K562 (cell line): ENCODE results near the gene C20orf96. TPM values are rescaled to one million over a fixed set of nuclear protein-coding genes. Genes with fewer than 3 reads are reported as not detected.
A peak's percentile ranks its signal among the peaks of the same experiment; 100 is the strongest.

Experiments used
- ATAC-seq: fragments of 200-7000 bp; cut with Tn5 transposase; 3 replicates; pipeline ENCODE4 v1.9.1; 2020; ENCODE audit warnings: moderate library complexity
- BruUV-seq: library from RNA; stranded (reverse); fragments of 400-500 nt; replicated peaks from 2 replicates; lab custom pipeline; 2021; lab: Mats Ljungman, UMichigan
- CTCF ChIA-PET: fragments of 300-600 bp; formaldehyde crosslinking; extraction: SDS; loops from one replicate; lab custom pipeline; 2021; ENCODE audit warnings: low intra/inter-chr PET ratio; lab: Yijun Ruan, JAX
- POLR2A ChIA-PET: fragments of 300-600, 350-650 bp; sonication (Branson Sonifier 250); formaldehyde crosslinking; extraction: SDS; loops from one replicate; lab custom pipeline; 2021; ENCODE audit warnings: antibody characterized with exemption, inconsistent platforms; lab: Yijun Ruan, JAX
- DNase-seq, 4 experiments: peaks; one replicate each; pipeline versions ENCODE4 v3.0.0 to v3.0.0-alpha.2; 2011 to 2018; ENCODE audit warnings: low spot score in 3 of 4, mixed read lengths in 3 of 4; ENCODE audit errors: extremely low read depth in 1 of 4
- FAIRE-seq: peaks from 2 replicates; lab custom pipeline; 2011; peaks lifted over from hg19 to GRCh38; lab: Jason Lieb, UNC
- H2AFZ ChIP-seq: 2 replicates; pipeline ENCODE4 v1.6.0; 2011; ENCODE audit warnings: low read depth, low read length, control low read depth, inconsistent platforms
- H3K27ac ChIP-seq: fragments of 200-600 bp; 3 replicates; pipeline ENCODE4 v1.8.0; 2011; ENCODE audit warnings: low read depth, mild to moderate bottlenecking, control low read depth, inconsistent platforms, low read length, moderate library complexity, mixed read lengths; ENCODE audit errors: extremely low read depth
- H3K27me3 ChIP-seq, 2 experiments: fragments of 300-600 bp in 1 of 2; 2 replicates in 1 of 2; 3 replicates in 1 of 2; pipeline versions ENCODE4 v1.6.0 to v1.8.0; 2011; ENCODE audit warnings: inconsistent platforms in 2 of 2, low read length in 2 of 2, mild to moderate bottlenecking in 1 of 2, mixed read lengths in 1 of 2, moderate library complexity in 1 of 2; ENCODE audit not compliant: control insufficient read depth in 2 of 2, insufficient read depth in 2 of 2
- H3K36me3 ChIP-seq: fragments of 300-600 bp; 3 replicates; pipeline ENCODE4 v1.8.0; 2011; ENCODE audit warnings: mild to moderate bottlenecking, low read length, inconsistent platforms; ENCODE audit not compliant: control insufficient read depth, insufficient read depth
- H3K4me1 ChIP-seq, 2 experiments: fragments of 200-600 bp in 1 of 2; replicated peaks in 1 of 2; 2 replicates in 1 of 2; 3 replicates in 1 of 2; pipeline versions ENCODE4 v1.5.1 to v1.8.0; 2011; ENCODE audit warnings: inconsistent platforms in 2 of 2, low read length in 2 of 2, mild to moderate bottlenecking in 1 of 2, mixed read lengths in 1 of 2, moderate library complexity in 1 of 2; ENCODE audit not compliant: control insufficient read depth in 2 of 2, insufficient read depth in 2 of 2
- H3K4me2 ChIP-seq: 2 replicates; pipeline ENCODE4 v1.6.1; 2011; ENCODE audit warnings: low read length, control low read depth, inconsistent platforms, mixed read lengths; ENCODE audit not compliant: insufficient read depth
- H3K4me3 ChIP-seq: fragments of 200-600 bp; sonication (generic), shearing (Covaris generic); 2 replicates; pipeline ENCODE4 v1.5.1; 2016; ENCODE audit warnings: control low read depth, inconsistent platforms
- H3K79me2 ChIP-seq: fragments of 200-600 bp; 3 replicates; pipeline ENCODE4 v1.8.0; 2011; ENCODE audit warnings: low read length, inconsistent platforms; ENCODE audit not compliant: control insufficient read depth, insufficient read depth
- H3K9ac ChIP-seq, 2 experiments: 2 replicates each; pipeline versions ENCODE4 v1.6.0 to v1.6.1; 2011; ENCODE audit warnings: low read depth in 2 of 2, low read length in 2 of 2, control low read depth in 1 of 2, inconsistent platforms in 1 of 2, mild to moderate bottlenecking in 1 of 2, mixed read lengths in 1 of 2; ENCODE audit not compliant: insufficient read depth in 1 of 2
- H3K9me1 ChIP-seq: one replicate; pipeline ENCODE4 v1.6.0; 2011; ENCODE audit warnings: inconsistent platforms, mild to moderate bottlenecking, low read length, moderate library complexity; ENCODE audit not compliant: control insufficient read depth, insufficient read depth
- H3K9me3 ChIP-seq: replicated peaks from 2 replicates; pipeline ENCODE4 v1.5.1; 2011; ENCODE audit warnings: low read depth, low read length, inconsistent platforms; ENCODE audit not compliant: control insufficient read depth, insufficient read depth
- H4K20me1 ChIP-seq: replicated peaks from 2 replicates; pipeline ENCODE4 v1.6.1; 2011; ENCODE audit warnings: low read length, inconsistent platforms, mixed read lengths; ENCODE audit not compliant: control insufficient read depth, insufficient read depth
- BRCA1 ChIP-seq, 2 experiments: fragments of 450-650 bp in 1 of 2; sonication (generic) in 1 of 2; formaldehyde crosslinking in 1 of 2; IDR thresholded peaks; 2 replicates each; pipeline versions ENCODE4 v1.5.0 to v1.6.1; 2017 to 2020; ENCODE audit warnings: mild to moderate bottlenecking in 1 of 2, missing genetic modification reagents in 1 of 2
- CBX2 ChIP-seq: fragments of 200-600 bp; sonication (generic); IDR thresholded peaks from one replicate; pipeline ENCODE4 v1.6.1; 2012; ENCODE audit warnings: mild to moderate bottlenecking, low read length, inconsistent platforms; ENCODE audit not compliant: insufficient read depth, poor library complexity, severe bottlenecking
- CTCFL ChIP-seq: IDR thresholded peaks from 2 replicates; pipeline ENCODE4 v1.6.1; 2011; ENCODE audit warnings: borderline replicate concordance, low read depth, mild to moderate bottlenecking, moderate library complexity, low read length; ENCODE audit not compliant: insufficient read depth, poor library complexity, severe bottlenecking
- HES1 ChIP-seq: fragments of 450-650 bp; IDR thresholded peaks from 2 replicates; pipeline ENCODE4 v1.6.1; 2016; ENCODE audit warnings: low read depth, mild to moderate bottlenecking, moderate library complexity
- NCOA6 ChIP-seq: fragments of 450-650 bp; IDR thresholded peaks from 2 replicates; pipeline ENCODE4 v1.6.1; 2017; ENCODE audit warnings: mild to moderate bottlenecking
- PTBP1 ChIP-seq: fragments of 200-400 bp; formaldehyde crosslinking; IDR thresholded peaks from 2 replicates; pipeline ENCODE4 v1.6.1; 2017; ENCODE audit warnings: low read depth, low read length
- SIX5 ChIP-seq, 2 experiments: IDR thresholded peaks; 2 replicates each; pipeline ENCODE4 v1.6.1; 2011; ENCODE audit warnings: low read length in 2 of 2, borderline replicate concordance in 1 of 2, low read depth in 1 of 2, mild to moderate bottlenecking in 1 of 2, moderate library complexity in 1 of 2; ENCODE audit not compliant: insufficient read depth in 1 of 2
- SMARCC2 ChIP-seq: fragments of 450-650 bp; IDR thresholded peaks from 2 replicates; pipeline ENCODE4 v1.6.1; 2017; ENCODE audit warnings: antibody characterized with exemption, moderate library complexity, mild to moderate bottlenecking, low read depth
- TRIM28 ChIP-seq: fragments of 450-650 bp; IDR thresholded peaks from 2 replicates; pipeline ENCODE4 v1.6.1; 2017
- ZNF23 ChIP-seq: fragments of 250-450 bp; sonication (Bioruptor Pico); IDR thresholded peaks from 2 replicates; pipeline ENCODE4 v1.4.0; 2020; ENCODE audit warnings: mild to moderate bottlenecking
- ZNF316 ChIP-seq: fragments of 450-650 bp; IDR thresholded peaks from 2 replicates; pipeline ENCODE4 v1.6.1; 2016
- ZNF584 ChIP-seq: fragments of 200-800 bp; sonication (Bioruptor generic); IDR thresholded peaks from 2 replicates; pipeline ENCODE4 v1.6.1; 2016; ENCODE audit warnings: low read depth, mild to moderate bottlenecking, missing genetic modification characterization, missing compliant biosample characterization
- WGBS: fragments of 100-300 bp; shearing (Covaris generic); methylation state at CpG from one replicate; pipeline ENCODE4 v1.1.6; 2016; ENCODE audit warnings: low coverage, mixed read lengths; ENCODE audit not compliant: insufficient coverage; ENCODE audit errors: missing lambda C conversion rate; 5-methylcytosine and 5-hydroxymethylcytosine counted together
- in situ Hi-C: fragments of 300-500 bp; cut with MboI; formaldehyde crosslinking; loops from 4 replicates; pipeline ENCODE4 v1.15.0; 2018; ENCODE audit warnings: inconsistent platforms, mixed read lengths
- intact Hi-C: fragments of 100-400 bp; cut with micrococcal nuclease; formaldehyde crosslinking; loops from 2 replicates; pipeline ENCODE4 v1.14.2; 2022
- polyA plus RNA-seq, 8 experiments: library from polyadenylated mRNA; depleted of rRNA in 4 of 8; stranded (reverse) in 5 of 8; unstranded in 3 of 8; fragments of >200 nt; fragmentation: Nextera tagmentation in 2 of 8; fragmentation: Illumina TruSeq in 1 of 8; extraction: Ambion mirVana in 2 of 8; extraction: Trizol in 1 of 8; gene quantifications; 2 replicates each; pipeline versions ENCODE4 v1.2.1 to v1.2.3, GENCODE V29; 2011 to 2014; ENCODE audit warnings: inconsistent platforms in 1 of 8, missing spikeins in 1 of 8
- total RNA-seq, 7 experiments: library from RNA; depleted of rRNA in 6 of 7; stranded (reverse); fragments of >200 nt in 6 of 7; fragmentation: Illumina TruSeq in 2 of 7; extraction: Trizol in 2 of 7; gene quantifications; 2 replicates each; pipeline versions ENCODE4 v1.2.1 to v1.2.3, GENCODE V29; 2011 to 2021; ENCODE audit warnings: low replicate concordance in 1 of 7
- TF ChIP-seq, protein P1 (sequence below): IDR thresholded peaks from 2 replicates; pipeline ENCODE4 v1.6.1; 2014; ENCODE audit warnings: antibody characterized with exemption

Gene C20orf96
- total and polyA plus RNA-seq, 9 of the 15 experiments (the other 6 are each of a cell fraction or from before 2014, with no cell fraction given) = 1.7 to 11.7 (median 4.2) TPM

DNA sequence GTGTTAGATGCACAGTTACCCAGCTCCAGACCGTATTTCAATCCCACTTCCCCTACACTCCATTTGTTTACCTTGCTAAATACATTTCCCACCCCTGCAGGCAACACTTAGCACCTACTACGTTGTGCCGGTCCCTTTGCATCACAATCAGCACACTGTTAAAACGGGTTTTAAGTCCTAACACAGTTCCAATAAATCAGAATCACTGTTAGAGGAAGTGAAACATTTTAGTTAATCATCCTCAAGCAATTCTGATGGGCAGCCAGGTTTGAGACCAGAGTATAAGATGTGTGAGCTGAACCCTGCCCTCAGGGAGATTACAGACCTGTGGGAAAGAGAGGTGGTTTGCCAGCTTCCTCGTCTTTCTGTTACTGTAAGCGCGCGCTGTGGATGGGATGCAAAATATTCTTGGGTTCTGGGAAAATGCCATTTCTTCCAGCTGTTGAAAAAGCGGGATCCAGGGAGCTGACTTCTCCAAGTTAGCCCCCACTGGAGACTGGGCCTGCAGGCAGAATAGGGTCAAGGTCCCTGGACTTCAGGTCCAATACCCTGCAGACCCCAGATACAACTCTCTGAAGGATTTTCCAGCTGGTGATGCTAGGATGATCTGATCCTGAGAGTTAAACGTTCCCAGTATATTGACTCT, 9.9 kb upstream of the C20orf96 start:
- POLR2A ChIA-PET = interaction anchor here (0.6 to 2.5 kb wide), 8 partner anchors 8 to 262 kb away, joined by 3 to 9 read pairs (median 3); partner anchors contain the start of gene SOX12

More for the DNA sequence above, 9.9 kb upstream of the C20orf96 start:
- ATAC-seq = no peak
- intact Hi-C loops (no loop called here), in situ Hi-C loops (no loop called here)
- whole genome bisulfite sequencing = 57% methylated on average over 9 of the region's 10 CpGs
- Histone ChIP-seq H3K79me2 (peaks cover 47% of the 10 kb centered on the region), H3K9me3 (no peaks in the 10 kb centered on the region), H4K20me1 (peaks cover 13% of the 10 kb centered on the region), H3K9ac (no peak overlapping the region; a peak in 1 of 4 replicates), H3K4me1 (peaks cover 21 to 22% of the 10 kb centered on the region in 2 experiments; a peak in 4 of 5 replicates), H3K27me3 (no peaks in the 10 kb centered on the region), H3K4me2 (peak overlapping the region; percentile 95), H2AFZ (no peak overlapping the region), H3K9me1 (no peaks in the 10 kb centered on the region), H3K36me3 (peaks cover 25% of the 10 kb centered on the region; the same call in 2 of the 3 replicates), H3K4me3 (peak overlapping the region; percentile 90; the same call in 1 of the 2 replicates), H3K27ac (no peak overlapping the region)
- peak; percentile 37 for FAIRE-seq
- TF ChIP-seq SMARCC2 (no peak), SIX5 (IDR thresholded peaks at IDR 0.05; ENCODE audit: borderline replicate concordance in 1 of 2, insufficient read depth in 1 of 2, low read depth in 1 of 2, low read length in 2 of 2) (no peak), CTCFL (no peak), ZNF316 (peak; percentile 65), CBX2 (no peak), BRCA1 (IDR thresholded peaks at IDR 0.05) (no peak), BRCA1 (CRISPR knock-in tag; IDR thresholded peaks at IDR 0.05) (no peak), TRIM28 (peak; percentile 61; the same call in 1 of the 2 replicates), ZNF23 (CRISPR knock-in tag) (no peak), HES1 (no peak), NCOA6 (no peak), PTBP1 (no peak), ZNF584 (CRISPR knock-in tag) (no peak)
- TF ChIP-seq, protein P1, sequence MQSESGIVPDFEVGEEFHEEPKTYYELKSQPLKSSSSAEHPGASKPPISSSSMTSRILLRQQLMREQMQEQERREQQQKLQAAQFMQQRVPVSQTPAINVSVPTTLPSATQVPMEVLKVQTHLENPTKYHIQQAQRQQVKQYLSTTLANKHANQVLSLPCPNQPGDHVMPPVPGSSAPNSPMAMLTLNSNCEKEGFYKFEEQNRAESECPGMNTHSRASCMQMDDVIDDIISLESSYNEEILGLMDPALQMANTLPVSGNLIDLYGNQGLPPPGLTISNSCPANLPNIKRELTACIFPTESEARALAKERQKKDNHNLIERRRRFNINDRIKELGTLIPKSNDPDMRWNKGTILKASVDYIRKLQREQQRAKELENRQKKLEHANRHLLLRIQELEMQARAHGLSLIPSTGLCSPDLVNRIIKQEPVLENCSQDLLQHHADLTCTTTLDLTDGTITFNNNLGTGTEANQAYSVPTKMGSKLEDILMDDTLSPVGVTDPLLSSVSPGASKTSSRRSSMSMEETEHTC = no peak
- DNase-seq = no peak
- no TSS peak for BruUV-seq
- CTCF ChIA-PET = no interaction called here
